ENCODE measurements around the gene GOLGA6L24. TPM values are rescaled to one million over a fixed set of nuclear protein-coding genes. Genes with fewer than 3 reads are reported as not detected.

Gene GOLGA6L24, protein sequence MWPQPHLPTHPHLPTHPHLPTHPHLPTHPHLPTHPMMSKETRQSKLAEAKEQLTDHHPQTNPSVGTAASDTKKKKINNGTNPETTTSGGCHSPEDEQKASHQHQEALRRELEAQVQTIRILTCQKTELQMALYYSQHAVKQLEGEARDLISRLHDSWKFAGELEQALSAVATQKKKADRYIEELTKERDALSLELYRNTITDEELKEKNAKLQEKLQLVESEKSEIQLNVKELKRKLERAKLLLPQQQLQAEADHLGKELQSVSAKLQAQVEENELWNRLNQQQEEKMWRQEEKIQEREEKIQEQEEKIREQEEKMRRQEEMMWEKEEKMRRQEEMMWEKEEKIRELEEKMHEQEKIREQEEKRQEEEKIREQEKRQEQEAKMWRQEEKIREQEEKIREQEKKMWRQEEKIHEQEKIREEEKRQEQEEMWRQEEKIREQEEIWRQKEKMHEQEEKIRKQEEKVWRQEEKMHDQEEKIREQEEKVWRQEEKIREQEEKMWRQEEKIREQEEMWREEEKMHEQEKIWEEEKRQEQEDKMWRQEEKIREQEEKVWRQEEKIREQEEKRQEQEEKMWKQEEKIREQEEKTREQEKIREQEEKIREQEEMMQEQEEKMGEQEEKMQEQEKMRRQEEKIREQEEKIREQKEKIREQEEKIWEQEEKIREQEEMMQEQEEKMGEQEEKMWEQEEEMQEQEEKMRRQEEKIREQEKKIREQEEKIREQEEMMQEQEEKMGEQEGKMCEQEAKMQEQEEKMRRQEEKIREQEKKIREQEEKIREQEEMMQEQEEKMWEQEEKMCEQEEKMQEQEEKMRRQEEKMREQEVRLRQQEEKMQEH
- total RNA-seq = not detected in 2 replicates

DNA sequence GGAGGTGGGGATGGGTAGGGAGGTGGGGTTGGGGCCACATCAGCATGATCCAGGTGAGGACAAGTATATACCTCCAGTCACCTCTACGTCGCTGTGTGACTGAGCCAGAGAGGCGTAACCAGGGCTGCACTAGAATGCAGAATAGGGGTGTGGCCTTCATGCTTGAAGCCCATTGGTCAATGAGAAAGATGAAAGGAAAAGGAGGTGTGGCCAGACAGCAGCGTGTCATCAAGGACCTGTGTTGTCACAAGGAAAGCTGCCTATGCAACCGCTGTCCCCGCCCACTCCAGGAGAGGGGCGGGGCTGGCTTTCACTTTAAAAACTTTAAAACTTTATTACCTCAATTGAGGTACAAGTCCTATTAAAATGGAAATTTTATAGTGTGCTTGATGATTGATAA lies at the start of gene GOLGA6L24:
Gene GOLGA6L24, minus strand, starts transcription at position 101 of the 400 bp plus-strand sequence. Its CDS starts 61 bp downstream, at position 40.

DNA sequence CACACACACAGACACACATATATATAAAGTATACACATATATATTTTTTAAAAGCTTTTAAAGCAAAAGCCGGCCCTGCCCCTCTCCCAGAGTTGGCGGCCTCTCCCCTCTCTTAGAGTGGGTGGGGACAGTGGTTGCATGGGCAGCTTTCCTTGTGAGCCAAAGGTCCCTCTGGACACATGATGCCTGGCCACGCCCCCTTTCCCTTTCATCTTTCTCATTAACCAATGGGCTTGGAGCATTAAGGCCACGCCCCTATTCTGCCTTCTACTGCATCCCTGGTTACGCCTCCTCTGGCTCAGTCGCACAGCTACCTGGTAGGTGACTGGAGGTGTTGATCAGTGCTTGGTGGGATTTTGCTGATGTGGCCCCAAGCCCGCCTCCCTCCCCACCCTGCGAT lies 20.5 kb upstream of the GOLGA6L24 start, which contains the start of gene GOLGA8F:
Gene GOLGA8F, plus strand, starts transcription at position 301 of the 400 bp plus-strand sequence. Its CDS starts 98 bp downstream, at position 399.

DNA sequence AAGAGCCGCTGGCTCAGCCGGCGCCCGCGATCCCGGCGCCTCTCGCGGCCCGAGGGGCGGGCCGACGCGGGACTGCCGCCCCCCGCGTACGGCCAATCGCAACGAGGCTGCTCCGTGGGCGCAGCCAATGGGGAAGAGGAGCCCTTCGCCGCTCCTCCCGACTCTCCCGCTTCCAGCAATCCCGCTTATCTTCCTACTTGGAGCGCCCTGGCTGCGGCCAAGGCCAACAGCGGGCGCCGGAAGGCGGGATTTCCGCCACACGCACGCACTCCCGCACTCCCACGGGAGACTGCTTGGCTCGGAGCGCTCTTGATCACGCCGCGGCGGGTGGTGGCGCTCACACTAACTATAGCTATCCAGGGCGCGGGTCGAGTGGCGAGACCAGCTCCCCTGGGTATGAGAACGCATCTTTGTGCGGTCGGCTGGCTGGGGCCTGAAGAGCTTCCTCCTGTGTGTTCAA lies 35.7 kb downstream of the GOLGA6L24 start, which contains the start of gene HERC2:
Gene HERC2, minus strand, starts transcription at position 51 of the 460 bp plus-strand sequence. CDS start 746 bp downstream, outside the sequence.

Other genes starting within 250 kb of the GOLGA6L24 start
- gene HERC2, start 35.9 kb downstream of the GOLGA6L24 start, total RNA-seq = 35.8 and 41.6 TPM in 2 replicates
- gene GOLGA8F, start 20.6 kb upstream of the GOLGA6L24 start, total RNA-seq = not detected in 2 replicates
- gene GOLGA8G, start 174.9 kb upstream of the GOLGA6L24 start, total RNA-seq = not detected in 2 replicates
- gene GOLGA6L25, start 195.5 kb upstream of the GOLGA6L24 start, total RNA-seq = not detected in 2 replicates